HG02970 (cell line): ENCODE results near the gene KCNJ6.
"Not testable (repeated sequence)": the region's sequence is repeated elsewhere in the genome, so short reads cannot be mapped to it uniquely, and the experiment has no call there.

Source experiments
- ATAC-seq: cut with Tn5 transposase; IDR thresholded peaks from one replicate; pipeline ENCODE4 v1.9.1; 2021; ENCODE audit warnings: mild to moderate bottlenecking, moderate library complexity, moderate number of reproducible peaks; ENCODE audit not compliant: unreplicated experiment, low FRiP score

Gene KCNJ6

GRCh38 chr21:37784591-37785318, 131.5 kb downstream of the KCNJ6 start:
- no peak for ATAC-seq

GRCh38 chr21:37783016-37783415, 133.2 kb downstream of the KCNJ6 start:
- no peak for ATAC-seq

DNA sequence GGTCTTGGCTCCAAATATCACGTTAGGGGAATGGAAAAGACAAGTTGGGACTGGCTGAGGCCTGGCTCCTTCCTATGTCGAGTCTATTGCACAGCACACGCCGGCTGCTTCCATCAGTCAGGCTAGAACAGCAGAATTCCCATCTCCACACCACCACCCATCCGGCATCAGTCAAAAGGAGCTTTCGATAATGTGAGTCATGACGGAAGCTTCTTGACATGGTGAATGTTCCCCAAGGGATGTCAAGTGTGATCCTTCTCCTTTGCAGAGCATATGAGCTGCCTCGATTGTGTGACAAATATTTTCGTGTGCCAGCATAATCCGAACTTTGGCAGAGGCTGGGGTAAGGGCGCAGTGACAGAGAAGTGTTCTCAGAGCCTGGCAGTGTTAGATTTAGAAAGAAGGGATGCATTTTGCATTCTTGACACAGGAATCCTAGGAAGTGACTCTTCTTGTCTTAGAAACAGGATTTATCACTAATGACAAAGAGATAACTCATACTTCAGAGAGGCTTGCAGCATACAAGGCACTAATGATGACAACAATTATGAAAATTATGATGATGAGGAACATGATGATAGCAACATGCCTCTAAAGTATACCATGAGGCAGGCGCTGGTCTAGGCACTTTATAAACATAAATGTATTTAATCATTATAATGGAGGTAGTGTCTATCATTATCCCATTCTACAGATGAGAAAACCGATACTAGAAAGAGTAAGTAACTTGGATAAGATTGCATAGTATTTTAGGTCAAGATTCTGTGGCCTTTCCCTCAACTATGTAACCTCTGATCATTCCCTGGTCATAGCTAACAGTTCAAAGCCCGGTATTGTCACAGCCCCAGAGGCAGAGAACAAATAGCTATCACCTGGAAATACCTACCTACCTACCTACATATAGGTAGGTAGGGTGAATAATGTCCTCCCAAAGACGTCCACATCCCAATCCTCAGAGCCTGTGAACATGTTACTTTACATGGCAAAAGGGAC, 135.0 kb downstream of the KCNJ6 start:
- no peak for ATAC-seq

DNA sequence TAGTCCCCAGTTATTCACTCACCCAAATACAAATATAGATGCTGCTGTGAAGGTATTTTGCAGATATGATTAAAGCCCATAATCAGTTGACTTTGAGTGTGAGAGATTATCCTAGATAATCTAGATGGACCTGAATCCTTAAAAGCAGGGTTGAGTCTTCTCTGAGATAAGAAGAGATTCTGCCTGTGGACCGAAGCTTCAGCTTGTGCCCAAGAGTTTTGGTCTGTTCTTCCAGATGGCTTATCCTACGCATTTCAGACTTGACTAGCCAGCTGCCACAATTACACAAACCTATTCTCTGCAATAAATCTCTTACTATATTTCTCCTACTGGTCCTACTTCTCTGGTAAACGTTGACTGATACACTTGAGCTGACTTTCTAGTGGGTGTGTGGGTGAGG, 145.1 kb downstream of the KCNJ6 start:
- no peak for ATAC-seq

- no peak for ATAC-seq
Measured at GRCh38 chr21:37770461-37770860, 145.8 kb downstream of the KCNJ6 start.

DNA sequence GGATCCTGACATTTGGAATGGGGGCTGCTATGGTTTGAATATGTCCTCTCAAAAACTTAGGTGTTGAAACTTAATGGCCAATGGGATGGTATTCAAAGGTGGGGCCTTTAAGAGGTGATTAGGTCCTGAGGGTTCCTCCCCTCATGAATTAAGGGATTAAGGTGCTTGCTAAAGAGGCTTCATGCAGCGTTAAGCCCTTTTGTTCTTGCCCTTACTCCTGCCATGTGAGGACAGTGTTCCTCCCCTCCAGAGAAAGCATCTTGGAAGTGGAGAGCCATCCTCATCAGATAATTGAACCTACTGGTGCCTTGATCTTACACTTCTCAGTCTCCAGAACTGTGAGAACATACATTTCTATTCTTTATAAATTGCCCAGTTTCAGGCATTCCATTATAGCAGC, 146.6 kb downstream of the KCNJ6 start:
- ATAC-seq, result no peak

GRCh38 chr21:37767984-37768383, 148.3 kb downstream of the KCNJ6 start:
- no peak for ATAC-seq

DNA sequence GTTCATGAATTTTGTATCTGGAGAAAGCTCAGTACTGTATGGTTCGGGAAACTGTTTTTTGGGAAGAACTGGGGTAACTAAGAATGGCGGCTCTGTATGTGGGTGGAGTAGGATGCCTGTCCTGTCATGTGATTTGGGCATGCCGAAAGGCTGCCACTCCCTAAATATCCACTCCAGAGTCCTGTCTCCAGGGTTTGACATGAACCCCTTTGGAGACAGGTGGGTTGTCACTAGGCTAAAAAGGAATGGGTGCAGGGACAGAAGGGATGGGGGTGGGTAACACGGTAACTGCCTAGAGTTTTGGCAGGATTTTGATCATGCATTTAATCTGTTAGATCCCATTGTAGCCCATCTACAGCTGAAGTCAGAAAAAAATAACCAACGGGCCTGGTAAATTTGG, 150.1 kb downstream of the KCNJ6 start:
- ATAC-seq, result no peak

DNA sequence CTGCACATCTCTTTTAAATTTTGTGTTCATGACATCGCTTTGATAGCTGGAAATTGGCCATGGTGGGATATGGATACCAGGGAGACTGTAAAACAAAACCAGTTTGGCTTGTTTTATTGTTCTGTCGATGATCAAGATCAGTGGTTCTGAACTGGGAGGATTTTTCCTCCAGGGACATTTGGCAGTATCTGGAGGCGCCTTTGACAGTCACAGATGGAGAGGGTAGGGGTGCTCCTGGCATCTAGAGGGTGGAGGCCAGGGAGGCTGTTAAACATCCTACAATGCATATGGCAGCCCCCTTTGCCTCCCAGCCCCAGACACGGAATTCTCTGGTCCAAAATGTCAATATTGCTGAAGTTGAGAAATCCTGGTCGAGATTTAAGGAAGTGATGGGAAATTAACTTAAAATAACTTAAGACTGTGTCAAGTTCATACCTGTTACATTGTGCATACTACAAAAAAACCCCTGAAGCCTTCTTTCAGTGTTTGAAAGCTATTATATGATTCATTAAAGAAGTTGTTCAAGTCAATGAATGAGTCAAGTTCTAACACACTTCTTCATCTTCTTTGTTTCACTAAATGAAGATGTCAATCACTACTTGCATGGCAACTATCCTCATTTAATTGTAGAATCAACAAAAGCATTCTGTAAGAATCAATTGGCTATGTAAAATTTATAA, 150.9 kb downstream of the KCNJ6 start:
- ATAC-seq, result no peak

DNA sequence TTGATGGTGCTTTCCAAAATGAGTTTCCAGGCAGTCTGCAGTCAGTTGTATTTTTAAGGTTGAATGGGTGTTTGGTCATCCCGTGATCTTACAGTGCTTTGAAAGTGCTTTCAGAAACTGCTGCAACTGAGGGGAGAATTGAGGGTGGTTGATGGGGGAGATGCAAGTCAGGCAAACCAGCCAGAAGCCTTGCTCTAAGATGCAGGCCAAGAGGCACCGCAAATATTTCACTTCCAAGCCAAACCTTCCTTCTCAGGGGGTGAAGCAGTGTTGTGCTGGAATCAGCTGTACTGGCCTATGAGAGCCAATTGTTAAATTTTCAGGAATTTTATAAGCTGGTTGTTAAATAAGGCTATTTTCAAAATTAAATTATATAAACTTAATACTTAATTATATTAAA, 151.6 kb downstream of the KCNJ6 start:
- ATAC-seq, result no peak

DNA sequence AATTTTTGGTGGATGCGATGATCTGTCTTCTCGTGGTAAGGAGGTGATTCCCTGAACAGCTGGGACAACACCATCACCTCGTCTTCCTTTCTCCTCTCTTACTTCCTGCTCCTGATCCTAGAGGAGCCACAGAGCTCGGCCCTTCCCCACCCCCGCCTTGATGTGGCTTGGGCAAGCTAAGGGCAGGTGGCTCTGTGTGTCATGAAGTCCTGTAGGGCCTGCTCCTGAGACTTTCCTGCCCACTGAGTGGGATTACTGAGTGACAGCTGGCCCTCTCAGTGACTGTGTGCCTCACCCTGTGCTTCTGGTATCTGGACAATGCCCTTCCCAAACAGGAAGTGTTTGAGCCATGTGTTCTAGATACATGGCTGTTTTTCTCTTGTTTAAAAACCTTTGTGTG, 153.0 kb downstream of the KCNJ6 start:
- ATAC-seq, result no peak

DNA sequence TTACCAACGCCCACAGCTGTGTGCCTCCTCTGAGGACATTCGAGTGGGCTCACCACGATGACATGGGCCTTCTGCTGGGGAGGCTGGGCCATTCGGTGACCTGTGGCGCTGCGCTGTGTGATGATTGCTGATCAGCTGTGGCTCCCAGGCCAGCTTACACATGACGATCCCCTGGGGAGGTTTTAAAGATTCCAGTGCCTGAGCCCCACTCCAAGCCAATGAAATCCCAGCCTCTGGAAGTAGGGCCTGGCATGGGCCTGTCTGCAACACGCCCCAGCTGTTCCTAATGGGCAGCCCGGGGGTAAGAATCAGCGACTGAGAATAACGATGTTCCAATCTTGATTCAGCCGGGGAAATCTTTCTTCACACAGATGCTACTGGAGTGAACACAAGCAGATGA, 153.7 kb downstream of the KCNJ6 start:
- no peak for ATAC-seq

- ATAC-seq, result not testable (repeated sequence)
Measured at GRCh38 chr21:37761406-37761805, 154.9 kb downstream of the KCNJ6 start.

- no peak for ATAC-seq
Measured at GRCh38 chr21:37759777-37760176, 156.5 kb downstream of the KCNJ6 start.

GRCh38 chr21:37758982-37759381, 157.3 kb downstream of the KCNJ6 start:
- no peak for ATAC-seq

- ATAC-seq, result no peak
Measured at GRCh38 chr21:37757606-37758376, 158.5 kb downstream of the KCNJ6 start.

DNA sequence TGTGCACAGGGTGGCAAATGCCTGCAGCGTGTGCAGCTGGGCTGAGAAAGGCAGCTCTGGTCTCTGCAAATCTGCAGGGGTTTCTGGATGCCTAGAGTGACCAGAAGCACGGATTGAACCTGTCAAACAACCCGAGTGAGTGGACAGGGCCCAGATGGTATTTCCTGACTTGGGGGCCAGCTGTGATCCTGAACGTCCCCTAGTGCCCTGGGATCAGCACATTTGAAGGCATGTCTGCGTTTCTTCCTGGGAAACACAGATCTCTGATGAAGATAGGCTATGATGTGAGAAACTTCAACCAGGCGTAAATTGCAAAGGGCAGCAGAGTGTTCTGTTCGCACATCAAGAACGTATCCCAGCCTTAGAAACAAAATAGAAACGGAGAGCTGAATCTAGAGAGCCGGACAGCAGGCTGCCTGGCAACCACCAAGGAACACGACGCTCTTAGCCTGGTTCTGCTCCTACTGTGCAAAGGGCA, 163.1 kb downstream of the KCNJ6 start:
- no peak for ATAC-seq

GRCh38 chr21:37751268-37751975, 164.8 kb downstream of the KCNJ6 start:
- no peak for ATAC-seq

DNA sequence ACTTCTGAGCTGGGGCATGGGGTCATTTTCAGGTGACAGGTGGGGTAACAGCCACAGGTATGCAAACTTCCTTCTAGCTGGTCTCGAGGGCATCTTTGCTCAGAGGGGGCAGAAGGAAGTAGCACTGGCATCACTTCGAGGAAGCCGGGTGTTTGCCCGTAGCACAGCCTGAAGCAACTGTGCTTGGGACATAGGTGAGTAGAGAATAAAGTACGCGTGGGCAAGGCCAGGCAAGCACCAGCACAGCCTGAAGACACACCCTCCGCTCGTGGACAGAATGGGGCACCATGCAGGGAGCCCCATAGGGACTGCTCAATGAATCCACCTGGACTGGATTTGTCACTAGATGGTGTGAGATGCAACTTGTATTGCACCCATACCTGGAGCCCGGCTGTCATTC, 167.1 kb downstream of the KCNJ6 start:
- no peak for ATAC-seq

DNA sequence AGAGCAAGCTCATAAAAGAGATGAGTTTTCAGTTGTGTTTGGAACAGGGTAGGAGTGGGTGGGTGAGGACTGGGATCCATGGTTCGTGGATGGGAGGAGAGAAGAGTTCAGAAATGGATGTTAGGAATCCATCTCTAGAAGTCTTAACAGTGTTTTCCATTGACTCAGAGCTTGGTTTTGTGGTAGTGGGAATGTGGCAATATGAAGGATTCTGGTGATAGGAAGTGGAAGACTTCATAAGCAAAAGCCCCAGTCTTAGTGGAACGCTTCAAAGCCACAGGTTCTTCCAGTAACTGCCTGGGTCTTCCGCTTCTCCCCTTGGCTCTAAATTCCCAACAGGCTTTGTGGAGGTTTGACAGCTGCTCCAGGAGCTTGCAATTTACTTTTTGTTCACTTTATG, 167.9 kb downstream of the KCNJ6 start:
- no peak for ATAC-seq
